Measurements from ENCODE around the gene ZNF337.
"Not testable (repeated sequence)": the region's sequence is repeated elsewhere in the genome, so short reads cannot be mapped to it uniquely, and the experiment has no call there.

Gene ZNF337

DNA sequence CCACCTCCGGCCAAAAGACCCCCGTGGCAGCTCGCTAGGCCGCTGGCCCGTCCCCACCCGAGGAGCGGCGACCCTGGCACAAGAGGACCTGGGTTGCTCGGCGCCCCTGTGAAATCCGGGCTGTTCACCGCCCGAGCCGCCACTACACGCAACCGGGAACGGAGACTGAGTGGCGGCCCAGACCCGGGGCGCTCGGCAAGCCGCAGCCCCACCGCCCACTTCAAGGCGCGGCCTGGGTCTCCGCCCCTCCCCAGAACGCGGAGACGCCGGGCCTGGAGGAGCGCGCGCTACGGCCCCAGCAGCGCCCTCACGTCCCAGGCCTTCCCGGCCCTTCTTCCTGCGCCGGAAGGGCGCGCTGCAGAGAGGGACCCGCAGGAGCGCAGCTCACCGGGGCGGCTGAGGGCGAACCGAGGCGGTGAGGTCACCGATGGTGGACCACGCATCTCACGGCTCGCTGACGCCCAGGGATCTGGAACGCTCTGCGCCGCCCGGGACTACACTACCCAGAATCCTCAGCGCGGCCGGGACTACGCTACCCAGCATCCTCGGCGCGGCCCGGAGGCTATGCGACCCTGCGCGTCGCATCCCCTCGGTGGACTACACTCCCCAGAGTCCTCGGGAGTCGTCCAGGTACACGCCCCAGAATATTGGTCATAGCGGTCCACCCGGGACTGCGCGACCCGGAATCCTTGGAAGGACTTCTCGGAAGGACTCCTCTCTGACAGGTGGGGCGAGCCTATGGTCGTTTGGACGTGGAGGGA lies at the start of gene ZNF337:
TSS of gene ZNF337 (minus strand) at position 483 of the 761 bp plus-strand sequence. CDS start 10,436 bp downstream, outside the sequence.
- peaks cover 10% of the 10 kb centered on the region for H3K9me3 Mint-ChIP-seq (ENCODE audit: low read depth)
- H3K4me1 Mint-ChIP-seq (ENCODE audit: low read depth) = peaks cover 42% of the 10 kb centered on the region
- peak within 1 kb of the TSS; percentile 86 for H3K27ac Mint-ChIP-seq
- H3K27me3 Mint-ChIP-seq = no peaks in the 10 kb centered on the region
- peaks cover 12% of the 10 kb centered on the region for H3K36me3 Mint-ChIP-seq
- H3K4me3 Mint-ChIP-seq = peak within 1 kb of the TSS; percentile 95

DNA sequence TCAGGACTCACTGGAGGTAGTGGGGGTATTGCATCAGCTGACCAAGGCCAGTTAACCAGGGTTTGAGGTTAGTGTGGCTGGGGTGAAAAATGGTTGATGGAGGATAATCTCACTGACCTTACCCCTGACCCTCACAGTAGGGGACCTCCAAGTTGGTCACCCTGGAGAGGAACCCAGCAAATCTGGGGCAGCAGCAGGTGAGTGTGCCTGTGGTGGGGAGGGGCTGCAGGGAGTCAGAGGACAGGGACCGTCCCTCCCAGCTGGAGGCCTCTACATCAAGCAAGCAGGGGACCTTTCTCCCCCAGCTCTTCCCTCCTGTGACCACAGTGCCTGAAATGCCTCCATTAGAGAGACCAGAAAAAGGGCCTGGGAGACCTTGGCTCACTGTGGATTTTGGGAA lies 49.1 kb upstream of the ZNF337 start:
- Mint-ChIP-seq H3K27ac (no peak overlapping the region), H3K4me1 (ENCODE audit: low read depth) (peaks cover 1% of the 10 kb centered on the region), H3K36me3 (no peaks in the 10 kb centered on the region), H3K27me3 (no peaks in the 10 kb centered on the region), H3K4me3 (no peak overlapping the region), H3K9me3 (ENCODE audit: low read depth) (no peaks in the 10 kb centered on the region)

DNA sequence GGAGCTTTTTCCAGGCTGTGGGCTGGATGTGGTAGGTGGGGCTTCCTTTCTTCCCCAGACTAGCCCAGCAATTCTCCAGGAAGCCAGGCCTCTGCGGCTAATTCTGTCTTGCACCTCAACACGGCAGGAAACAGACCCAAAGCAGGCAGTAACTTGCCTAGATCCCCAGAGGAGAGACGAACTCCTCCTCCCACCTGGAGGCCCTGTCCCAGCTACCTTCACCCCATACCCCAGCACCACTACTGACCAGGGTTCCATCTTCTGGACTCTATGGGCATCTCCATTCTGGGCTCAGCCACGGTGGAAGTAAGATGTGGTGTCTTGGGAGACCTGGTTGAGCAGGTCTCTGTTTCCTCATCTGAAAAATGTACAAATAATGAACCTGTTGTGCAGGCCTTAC lies 48.4 kb upstream of the ZNF337 start:
- H3K27ac Mint-ChIP-seq = no peak overlapping the region
- H3K4me3 Mint-ChIP-seq = no peak overlapping the region
- peaks cover 5% of the 10 kb centered on the region for H3K4me1 Mint-ChIP-seq (ENCODE audit: low read depth)
- H3K9me3 Mint-ChIP-seq (ENCODE audit: low read depth) = no peaks in the 10 kb centered on the region
- H3K27me3 Mint-ChIP-seq = no peaks in the 10 kb centered on the region
- no peaks in the 10 kb centered on the region for H3K36me3 Mint-ChIP-seq

DNA sequence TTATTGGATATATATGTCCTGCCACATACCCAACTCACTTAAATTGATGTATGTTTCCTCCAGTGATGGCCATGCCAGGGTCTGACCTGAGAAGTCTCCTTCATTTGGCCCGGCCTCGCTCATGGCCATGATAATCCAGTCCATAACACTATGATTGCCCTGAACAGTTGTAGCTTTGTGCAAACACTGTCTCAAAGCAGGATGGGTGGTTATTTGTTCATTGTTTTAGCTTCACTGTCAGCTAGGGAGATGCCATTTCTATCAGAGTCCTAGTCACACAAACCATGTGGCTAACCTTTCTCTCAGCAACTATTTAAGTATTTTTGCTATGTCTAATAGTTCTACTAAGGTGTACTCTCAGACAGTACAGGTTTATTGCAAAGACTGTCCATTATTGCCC lies 47.6 kb upstream of the ZNF337 start:
- Mint-ChIP-seq H3K36me3 (no peaks in the 10 kb centered on the region), H3K4me3 (no peak overlapping the region), H3K4me1 (ENCODE audit: low read depth) (peaks cover 12% of the 10 kb centered on the region), H3K27me3 (no peaks in the 10 kb centered on the region), H3K9me3 (ENCODE audit: low read depth) (no peaks in the 10 kb centered on the region), H3K27ac (no peak overlapping the region)

DNA sequence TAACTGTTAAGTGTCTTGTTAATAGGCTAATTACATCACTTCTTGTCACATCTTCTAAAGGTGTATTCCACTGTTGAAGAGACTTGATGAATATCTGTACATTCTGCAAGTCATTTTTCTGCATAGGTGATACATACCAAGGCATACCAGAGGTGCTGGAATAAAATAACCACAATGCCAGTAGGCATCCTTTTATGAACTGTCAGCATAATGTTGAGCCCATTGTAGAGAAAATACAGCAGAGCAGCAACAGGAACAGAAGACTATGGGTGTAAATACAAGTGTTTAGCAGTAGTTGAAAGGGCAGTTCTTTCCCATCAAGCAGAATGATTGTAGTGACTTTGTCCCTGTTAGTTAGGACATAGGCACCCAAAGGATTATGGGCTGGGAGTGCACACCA lies 44.4 kb upstream of the ZNF337 start:
- Mint-ChIP-seq H3K36me3 (no peaks in the 10 kb centered on the region), H3K27ac (no peak overlapping the region), H3K4me1 (ENCODE audit: low read depth) (peaks cover 17% of the 10 kb centered on the region), H3K4me3 (no peak overlapping the region), H3K9me3 (ENCODE audit: low read depth) (no peaks in the 10 kb centered on the region), H3K27me3 (no peaks in the 10 kb centered on the region)

DNA sequence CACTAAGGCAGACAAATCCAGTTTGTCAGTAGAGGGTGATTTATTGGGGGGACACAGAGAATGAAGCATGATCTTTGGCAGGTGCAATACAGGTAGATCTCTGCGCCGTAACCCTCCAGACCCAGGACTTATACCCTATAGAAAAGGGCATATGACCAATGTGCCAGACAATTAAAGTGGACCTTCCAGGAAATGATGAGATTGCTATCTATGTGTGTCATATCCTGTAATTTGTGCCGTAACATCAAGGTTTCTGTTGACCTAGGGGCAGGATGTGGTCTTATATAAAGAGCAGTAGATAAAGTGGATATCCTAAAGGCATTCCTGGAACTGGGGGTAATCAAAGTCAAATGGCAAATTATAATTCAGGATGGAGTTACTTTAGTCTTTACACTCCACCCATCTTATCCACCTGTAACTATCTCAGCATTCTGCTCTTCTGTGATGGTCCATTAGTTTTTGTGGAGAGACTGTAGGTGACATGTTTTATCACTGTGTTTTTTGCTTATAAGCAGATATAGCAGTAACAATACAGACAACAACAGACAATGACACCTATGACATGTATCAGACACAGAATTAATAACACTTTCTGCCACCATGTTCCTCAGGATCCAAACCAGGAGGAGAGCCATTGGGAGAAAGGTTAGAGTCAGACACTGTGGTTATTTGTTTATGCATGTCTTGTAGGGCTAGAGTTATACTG lies 43.1 kb upstream of the ZNF337 start:
- Mint-ChIP-seq H3K9me3 (ENCODE audit: low read depth) (no peaks in the 10 kb centered on the region), H3K36me3 (no peaks in the 10 kb centered on the region), H3K27ac (peak overlapping the region; percentile 29), H3K4me3 (no peak overlapping the region), H3K27me3 (no peaks in the 10 kb centered on the region), H3K4me1 (ENCODE audit: low read depth) (peaks cover 17% of the 10 kb centered on the region)

DNA sequence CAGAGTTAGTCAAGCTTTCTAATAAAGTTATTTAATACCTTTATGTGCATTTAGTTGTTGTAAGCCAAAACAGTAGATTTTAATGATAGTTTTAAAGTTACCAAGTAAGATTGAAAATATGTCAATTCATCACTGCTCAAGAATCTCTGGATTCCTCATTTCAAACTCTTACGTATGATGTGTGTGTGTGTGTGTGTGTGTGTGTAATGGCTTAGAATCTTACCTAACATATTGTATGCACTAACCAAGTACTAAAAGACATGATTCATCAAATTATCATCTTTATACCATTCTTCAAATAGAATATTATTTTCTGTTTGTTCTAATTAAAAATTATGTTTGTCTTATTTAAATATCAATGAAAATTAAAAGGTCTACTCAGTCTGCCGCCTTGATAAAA lies 41.5 kb upstream of the ZNF337 start:
- Mint-ChIP-seq H3K36me3 (no peaks in the 10 kb centered on the region), H3K9me3 (ENCODE audit: low read depth) (no peaks in the 10 kb centered on the region), H3K27ac (no peak overlapping the region), H3K4me3 (no peak overlapping the region), H3K4me1 (ENCODE audit: low read depth) (peaks cover 17% of the 10 kb centered on the region), H3K27me3 (no peaks in the 10 kb centered on the region)

DNA sequence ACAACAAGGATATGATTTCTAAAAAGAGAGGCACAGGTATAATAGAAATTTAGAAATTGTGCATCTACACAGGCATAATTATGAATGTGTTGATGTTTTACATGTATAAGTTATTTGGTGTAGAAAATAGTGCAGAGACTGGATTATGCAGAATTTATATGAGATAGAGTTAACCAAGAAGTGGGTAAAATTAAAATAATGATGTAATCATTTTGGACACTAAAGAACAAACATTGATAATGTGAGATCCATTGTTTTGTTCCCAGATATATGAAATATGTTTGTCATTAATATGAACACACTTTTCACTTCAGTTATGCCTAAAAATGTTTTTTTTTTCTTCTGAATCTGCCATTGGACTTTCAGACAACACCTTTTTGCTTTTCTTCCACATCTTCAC lies 37.2 kb upstream of the ZNF337 start:
- Mint-ChIP-seq H3K36me3 (no peaks in the 10 kb centered on the region), H3K27ac (no peak overlapping the region), H3K4me3 (no peak overlapping the region), H3K4me1 (ENCODE audit: low read depth) (peaks cover 3% of the 10 kb centered on the region), H3K27me3 (no peaks in the 10 kb centered on the region), H3K9me3 (ENCODE audit: low read depth) (no peaks in the 10 kb centered on the region)

DNA sequence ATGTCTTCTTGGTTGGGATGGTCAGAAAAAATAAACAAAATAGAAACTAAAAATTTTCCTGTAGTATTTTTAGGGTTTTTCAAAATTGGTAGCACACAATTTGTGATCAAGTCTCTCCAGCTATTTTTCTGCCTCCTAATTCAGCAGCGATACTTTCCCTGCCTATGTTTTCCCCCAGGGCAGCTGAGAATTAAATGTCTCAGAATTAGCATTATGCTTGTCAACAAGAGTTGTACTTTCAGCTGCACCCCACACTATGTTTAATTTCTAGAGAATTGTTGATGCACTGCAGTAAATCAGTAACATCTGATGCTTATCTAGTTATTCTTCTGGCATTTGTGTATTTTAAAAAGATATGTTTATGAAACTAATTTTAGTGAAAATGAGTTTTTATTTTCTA lies 34.2 kb upstream of the ZNF337 start:
- Mint-ChIP-seq H3K27ac (no peak overlapping the region), H3K27me3 (no peaks in the 10 kb centered on the region), H3K36me3 (peaks cover 13% of the 10 kb centered on the region), H3K9me3 (ENCODE audit: low read depth) (peaks cover 4% of the 10 kb centered on the region), H3K4me1 (ENCODE audit: low read depth) (peaks cover 5% of the 10 kb centered on the region), H3K4me3 (no peak overlapping the region)

DNA sequence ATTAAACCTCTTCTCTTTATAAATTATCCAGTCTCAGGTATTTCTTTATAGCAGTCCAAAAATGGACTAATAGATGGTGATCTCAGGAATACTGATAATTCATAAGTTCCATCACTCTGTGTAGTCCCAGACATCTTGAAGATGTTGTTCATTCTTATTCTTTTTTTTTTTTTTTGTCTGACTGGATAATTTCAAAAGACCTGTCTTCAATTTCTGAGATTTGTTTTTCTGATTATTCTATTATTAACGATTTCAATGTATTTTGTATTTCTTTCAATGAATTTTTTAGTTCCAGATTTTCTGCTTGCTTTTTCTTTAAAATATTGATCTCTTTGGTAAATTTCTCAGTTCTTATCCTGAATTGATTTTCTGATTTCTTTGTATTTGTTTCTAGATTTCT lies 29.7 kb upstream of the ZNF337 start:
- H3K9me3 Mint-ChIP-seq (ENCODE audit: low read depth) = peaks cover 23% of the 10 kb centered on the region
- H3K4me3 Mint-ChIP-seq = no peak overlapping the region
- H3K4me1 Mint-ChIP-seq (ENCODE audit: low read depth) = peaks cover 8% of the 10 kb centered on the region
- no peak overlapping the region for H3K27ac Mint-ChIP-seq
- no peaks in the 10 kb centered on the region for H3K27me3 Mint-ChIP-seq
- peaks cover 32% of the 10 kb centered on the region for H3K36me3 Mint-ChIP-seq

DNA sequence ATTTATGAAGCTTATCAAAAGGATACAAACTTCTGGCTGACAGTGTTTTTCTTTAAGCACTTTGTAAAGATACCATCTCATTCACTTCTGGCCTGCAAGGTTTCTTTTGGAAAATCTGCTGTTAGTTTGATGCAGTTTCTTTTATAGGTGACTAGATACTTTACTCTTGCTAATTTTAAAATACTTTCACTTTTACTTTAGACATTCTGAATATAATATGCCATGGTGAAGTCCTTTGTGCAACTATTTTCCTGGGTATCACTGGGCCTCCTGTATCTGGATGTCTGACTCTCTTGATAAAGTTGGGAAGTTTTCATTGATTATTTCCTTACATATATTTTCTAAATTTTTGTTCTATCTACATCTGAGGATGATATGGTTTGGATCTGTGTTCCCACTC lies 29.0 kb upstream of the ZNF337 start:
- peaks cover 29% of the 10 kb centered on the region for H3K9me3 Mint-ChIP-seq (ENCODE audit: low read depth)
- H3K36me3 Mint-ChIP-seq = peaks cover 36% of the 10 kb centered on the region
- H3K27ac Mint-ChIP-seq = no peak overlapping the region
- H3K27me3 Mint-ChIP-seq = no peaks in the 10 kb centered on the region
- H3K4me1 Mint-ChIP-seq (ENCODE audit: low read depth) = peaks cover 11% of the 10 kb centered on the region
- no peak overlapping the region for H3K4me3 Mint-ChIP-seq

DNA sequence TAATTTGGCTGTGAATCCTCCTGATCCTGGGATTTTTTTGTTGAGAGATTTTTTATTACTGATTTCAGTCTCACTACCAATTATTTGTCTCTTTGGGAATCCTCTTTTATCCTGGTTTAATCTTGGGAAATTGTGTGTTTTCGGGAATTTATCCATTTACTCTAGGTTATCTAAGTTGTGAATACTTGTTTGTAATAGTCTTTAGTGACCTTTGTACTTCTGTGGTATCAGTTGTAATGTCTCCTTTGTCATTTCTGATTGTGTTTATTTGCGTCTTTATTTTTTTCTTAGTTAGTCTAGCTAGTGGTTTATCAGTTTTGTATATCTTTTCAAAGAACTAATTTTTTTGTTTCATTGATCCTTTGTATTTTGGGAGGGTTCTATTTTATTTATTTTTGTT lies 27.3 kb upstream of the ZNF337 start:
- Mint-ChIP-seq H3K27ac (no peak overlapping the region), H3K4me3 (no peak overlapping the region), H3K36me3 (peaks cover 41% of the 10 kb centered on the region), H3K27me3 (no peaks in the 10 kb centered on the region), H3K9me3 (ENCODE audit: low read depth) (peaks cover 29% of the 10 kb centered on the region), H3K4me1 (ENCODE audit: low read depth) (peaks cover 25% of the 10 kb centered on the region)

DNA sequence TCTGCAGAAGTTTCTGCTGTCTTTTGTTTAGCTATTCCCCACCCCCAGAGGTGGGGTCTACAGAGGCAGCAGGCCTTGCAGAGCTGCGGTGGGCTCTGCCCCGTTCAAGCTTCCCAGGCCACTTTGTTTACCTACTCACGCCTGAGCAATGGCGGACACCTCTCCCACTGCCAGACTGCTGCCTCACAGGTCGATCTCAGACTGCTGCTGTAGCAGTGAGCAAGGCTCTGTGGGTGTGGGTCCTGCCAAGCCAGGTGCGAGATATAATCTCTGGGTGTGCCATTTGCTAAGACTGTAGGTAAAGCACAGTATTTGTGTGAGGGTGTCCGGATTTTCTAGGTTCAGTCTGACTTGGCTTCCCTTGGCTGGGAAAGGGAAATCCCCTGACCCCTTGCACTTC lies 23.6 kb upstream of the ZNF337 start:
- H3K4me3 Mint-ChIP-seq = no peak overlapping the region
- peaks cover 31% of the 10 kb centered on the region for H3K9me3 Mint-ChIP-seq (ENCODE audit: low read depth)
- no peaks in the 10 kb centered on the region for H3K27me3 Mint-ChIP-seq
- no peak overlapping the region for H3K27ac Mint-ChIP-seq
- H3K4me1 Mint-ChIP-seq (ENCODE audit: low read depth) = peaks cover 30% of the 10 kb centered on the region
- peaks cover 32% of the 10 kb centered on the region for H3K36me3 Mint-ChIP-seq

DNA sequence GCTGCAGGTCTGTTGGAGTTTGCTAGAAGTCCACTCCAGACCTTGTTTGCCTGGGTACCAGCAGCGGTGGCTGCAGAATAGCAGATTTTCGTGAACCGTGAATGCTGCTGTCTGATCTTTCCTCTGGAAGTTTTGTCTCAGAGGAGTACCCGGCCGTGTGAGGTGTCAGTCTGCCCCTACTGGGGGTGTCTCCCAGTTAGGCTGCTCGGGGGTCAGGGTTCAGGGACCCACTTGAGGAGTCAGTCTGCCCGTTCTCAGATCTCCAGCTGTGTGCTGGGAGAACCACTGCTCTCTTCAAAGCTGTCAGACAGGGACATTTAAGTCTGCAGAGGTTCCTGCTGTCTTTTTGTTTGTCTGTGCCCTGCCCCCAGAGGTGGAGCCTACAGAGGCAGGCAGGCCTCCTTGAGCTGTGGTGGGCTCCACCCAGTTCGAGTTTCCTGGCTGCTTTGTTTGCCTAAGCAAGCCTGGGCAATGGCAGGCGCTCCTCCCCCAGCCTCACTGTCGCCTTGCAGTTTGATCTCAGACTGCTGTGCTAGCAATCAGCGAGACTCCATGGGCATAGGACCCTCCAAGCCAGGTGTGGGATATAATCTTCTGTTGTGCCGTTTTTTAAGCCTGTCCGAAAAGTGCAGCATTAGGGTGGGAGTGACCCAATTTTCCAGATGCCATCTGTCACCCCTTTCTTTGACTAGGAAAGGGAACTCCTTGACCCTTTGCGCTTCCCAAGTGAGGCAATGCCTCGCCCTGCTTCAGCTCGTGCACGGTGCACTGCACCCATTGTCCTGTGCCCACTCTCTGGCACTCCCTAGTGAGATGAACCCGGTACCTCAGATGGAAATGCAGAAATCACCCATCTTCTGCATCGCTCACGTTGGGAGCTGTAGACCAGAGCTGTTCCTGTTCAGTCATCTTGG lies 22.5 kb upstream of the ZNF337 start:
- Mint-ChIP-seq H3K36me3 (peaks cover 28% of the 10 kb centered on the region), H3K4me1 (ENCODE audit: low read depth) (peaks cover 29% of the 10 kb centered on the region), H3K4me3 (peak overlapping the region; percentile 61), H3K27ac (peak overlapping the region; percentile 73), H3K9me3 (ENCODE audit: low read depth) (peaks cover 25% of the 10 kb centered on the region)
- not testable (repeated sequence) for H3K27me3 Mint-ChIP-seq

DNA sequence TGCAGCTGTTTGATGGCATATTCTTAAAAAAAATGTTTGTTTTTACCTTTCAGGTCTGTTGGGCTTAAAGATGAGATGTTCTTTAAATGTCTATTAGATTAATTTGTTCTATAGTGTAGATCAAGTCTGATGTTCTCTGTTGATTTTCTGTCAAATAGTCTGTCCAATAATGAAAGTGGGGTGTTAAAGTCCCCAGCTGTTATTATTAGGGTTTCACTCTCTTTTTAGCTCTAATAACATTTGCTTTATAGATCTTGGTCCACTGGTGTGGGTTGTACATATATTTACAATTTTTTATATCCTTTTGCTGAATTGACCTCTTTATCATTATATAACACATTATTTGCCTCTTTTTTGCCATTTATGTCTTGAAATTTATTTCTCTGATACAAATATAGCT lies 11.0 kb upstream of the ZNF337 start:
- H3K4me1 Mint-ChIP-seq (ENCODE audit: low read depth) = peaks cover 26% of the 10 kb centered on the region
- no peak overlapping the region for H3K27ac Mint-ChIP-seq
- no peak overlapping the region for H3K4me3 Mint-ChIP-seq
- H3K27me3 Mint-ChIP-seq = no peaks in the 10 kb centered on the region
- peaks cover 21% of the 10 kb centered on the region for H3K36me3 Mint-ChIP-seq
- peaks cover 6% of the 10 kb centered on the region for H3K9me3 Mint-ChIP-seq (ENCODE audit: low read depth)

Measured in activated naive CD8-positive, alpha-beta T cell (primary cell).